Measurements from ENCODE around the gene PLPP7. TPM values are rescaled to one million over a fixed set of nuclear protein-coding genes. Genes with fewer than 3 reads are reported as not detected.

Gene PLPP7
- polyA plus RNA-seq, 2 of the 4 experiments (the other 2 are of a cell fraction) = 0.08 TPM; not detected in 1

DNA sequence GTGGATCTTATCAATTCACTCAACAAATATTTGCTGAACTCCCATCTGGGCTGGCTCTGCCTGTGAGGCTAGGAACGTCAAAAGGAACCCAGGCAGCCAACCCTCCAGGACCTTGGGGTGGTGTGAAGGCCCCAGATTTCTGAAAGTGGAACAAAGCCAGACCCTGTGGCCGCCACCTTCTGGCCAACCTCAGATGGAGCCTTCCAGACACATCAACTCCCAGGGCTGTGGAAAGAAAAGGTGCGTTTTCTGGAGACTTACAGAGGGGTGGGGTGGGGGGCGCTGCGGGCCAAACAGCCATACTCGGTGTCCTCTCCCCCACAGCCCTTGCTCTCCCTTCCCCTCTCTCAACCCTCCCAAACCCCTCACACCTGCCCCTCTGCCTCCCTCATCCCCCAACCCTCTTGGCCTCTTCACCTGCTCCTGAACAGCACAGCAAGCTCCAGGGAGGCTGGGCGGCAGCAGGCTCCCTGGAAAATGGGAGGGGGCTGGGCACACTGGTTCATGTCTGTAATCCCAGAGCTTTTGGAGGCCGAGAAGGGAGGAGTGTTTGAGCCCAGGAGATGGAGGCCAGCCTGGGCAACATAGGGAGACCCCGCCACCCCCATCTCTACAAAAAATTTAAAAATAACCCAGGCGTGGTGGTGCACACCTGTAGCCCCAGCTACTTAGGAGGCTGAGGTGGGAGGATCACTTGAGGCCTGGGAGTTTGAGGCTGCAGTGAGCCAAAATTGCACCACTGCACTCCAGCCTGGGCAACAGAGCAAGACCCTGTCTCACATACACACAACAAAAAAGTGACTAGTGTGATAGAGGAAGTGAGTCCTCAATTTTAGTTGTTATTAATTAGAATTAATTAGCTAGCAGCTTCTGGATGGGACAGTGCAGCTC, 59.4 kb downstream of the PLPP7 start:
- TF ChIP-seq ZNF302 (CRISPR knock-in tag; IDR thresholded peaks at IDR 0.05) (no peak), SMC3 (IDR thresholded peaks at IDR 0.05) (no peak), ZFP36 (IDR thresholded peaks at IDR 0.05; ENCODE audit: borderline replicate concordance, partially characterized antibody) (no peak), CBX8 (IDR thresholded peaks at IDR 0.05) (no peak), ESRRA (IDR thresholded peaks at IDR 0.05; ENCODE audit: borderline replicate concordance, low read length) (no peak)
- TF ChIP-seq, protein P1, sequence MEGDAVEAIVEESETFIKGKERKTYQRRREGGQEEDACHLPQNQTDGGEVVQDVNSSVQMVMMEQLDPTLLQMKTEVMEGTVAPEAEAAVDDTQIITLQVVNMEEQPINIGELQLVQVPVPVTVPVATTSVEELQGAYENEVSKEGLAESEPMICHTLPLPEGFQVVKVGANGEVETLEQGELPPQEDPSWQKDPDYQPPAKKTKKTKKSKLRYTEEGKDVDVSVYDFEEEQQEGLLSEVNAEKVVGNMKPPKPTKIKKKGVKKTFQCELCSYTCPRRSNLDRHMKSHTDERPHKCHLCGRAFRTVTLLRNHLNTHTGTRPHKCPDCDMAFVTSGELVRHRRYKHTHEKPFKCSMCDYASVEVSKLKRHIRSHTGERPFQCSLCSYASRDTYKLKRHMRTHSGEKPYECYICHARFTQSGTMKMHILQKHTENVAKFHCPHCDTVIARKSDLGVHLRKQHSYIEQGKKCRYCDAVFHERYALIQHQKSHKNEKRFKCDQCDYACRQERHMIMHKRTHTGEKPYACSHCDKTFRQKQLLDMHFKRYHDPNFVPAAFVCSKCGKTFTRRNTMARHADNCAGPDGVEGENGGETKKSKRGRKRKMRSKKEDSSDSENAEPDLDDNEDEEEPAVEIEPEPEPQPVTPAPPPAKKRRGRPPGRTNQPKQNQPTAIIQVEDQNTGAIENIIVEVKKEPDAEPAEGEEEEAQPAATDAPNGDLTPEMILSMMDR (IDR thresholded peaks at IDR 0.05) = peak; percentile 15; the same call in 1 of the 3 replicates
- TF ChIP-seq, protein P2, sequence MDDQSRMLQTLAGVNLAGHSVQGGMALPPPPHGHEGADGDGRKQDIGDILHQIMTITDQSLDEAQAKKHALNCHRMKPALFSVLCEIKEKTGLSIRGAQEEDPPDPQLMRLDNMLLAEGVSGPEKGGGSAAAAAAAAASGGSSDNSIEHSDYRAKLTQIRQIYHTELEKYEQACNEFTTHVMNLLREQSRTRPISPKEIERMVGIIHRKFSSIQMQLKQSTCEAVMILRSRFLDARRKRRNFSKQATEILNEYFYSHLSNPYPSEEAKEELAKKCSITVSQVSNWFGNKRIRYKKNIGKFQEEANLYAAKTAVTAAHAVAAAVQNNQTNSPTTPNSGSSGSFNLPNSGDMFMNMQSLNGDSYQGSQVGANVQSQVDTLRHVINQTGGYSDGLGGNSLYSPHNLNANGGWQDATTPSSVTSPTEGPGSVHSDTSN (IDR thresholded peaks at IDR 0.05) = no peak
- Histone ChIP-seq H3K27ac (no peak overlapping the region), H3K4me2 (no peak overlapping the region), H3K9me3 (no peaks in the 10 kb centered on the region), H3K4me3 (no peak overlapping the region), H3K4me1 (0 out of 3 replicates have a peak, but pooled peaks cover 3% of the 10 kb centered on the region)
- DNase-seq (ENCODE audit: low read depth in 1 of 2, low spot score in 1 of 2) = peak in 1 of 2 experiments; percentile 37
- ChIA-PET CTCF (interaction anchor here (0.6 to 4.5 kb wide), 61 partner anchors 8 to 1318 kb away, joined by 3 to 65 read pairs (median 6); partner anchors contain the start of genes PLPP7, POMT1 and RAPGEF1), POLR2A (interaction anchor here (0.7 to 1.7 kb wide), 2 partner anchors 24 to 244 kb away, joined by 3 to 11 read pairs; no protein-coding TSS in a partner anchor)
- ATAC-seq = peak; percentile 55 to 58; a peak in 5 of 6 replicates
- 54% methylated on average over 10 of the region's 10 CpGs for WGBS (ENCODE audit: missing lambda C conversion rate)
- FAIRE-seq = no peak

GRCh38 chr9:131349522-131349880, 60.0 kb downstream of the PLPP7 start:
- 63% methylated on average over 3 of the region's 5 CpGs for WGBS (ENCODE audit: missing lambda C conversion rate)
- H3K9me3 ChIP-seq = no peaks in the 10 kb centered on the region
- TF ChIP-seq, protein P3, sequence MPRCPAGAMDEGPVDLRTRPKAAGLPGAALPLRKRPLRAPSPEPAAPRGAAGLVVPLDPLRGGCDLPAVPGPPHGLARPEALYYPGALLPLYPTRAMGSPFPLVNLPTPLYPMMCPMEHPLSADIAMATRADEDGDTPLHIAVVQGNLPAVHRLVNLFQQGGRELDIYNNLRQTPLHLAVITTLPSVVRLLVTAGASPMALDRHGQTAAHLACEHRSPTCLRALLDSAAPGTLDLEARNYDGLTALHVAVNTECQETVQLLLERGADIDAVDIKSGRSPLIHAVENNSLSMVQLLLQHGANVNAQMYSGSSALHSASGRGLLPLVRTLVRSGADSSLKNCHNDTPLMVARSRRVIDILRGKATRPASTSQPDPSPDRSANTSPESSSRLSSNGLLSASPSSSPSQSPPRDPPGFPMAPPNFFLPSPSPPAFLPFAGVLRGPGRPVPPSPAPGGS (IDR thresholded peaks at IDR 0.05) = no peak
- POLR2A ChIA-PET = interaction anchor here (0.7 to 1.7 kb wide), 2 partner anchors 23 to 245 kb away, joined by 3 to 11 read pairs; no protein-coding TSS in a partner anchor
- peak overlapping the region; percentile 75 for H3K4me2 ChIP-seq
- FAIRE-seq (no peak), DNase-seq (ENCODE audit: low read depth in 1 of 2, low spot score in 1 of 2) (no peak), ATAC-seq (peak; percentile 28 to 31; a peak in 3 of 6 replicates)
- CTCF ChIA-PET = interaction anchor here (0.6 to 4.5 kb wide), 66 partner anchors 9 to 1318 kb away, joined by 3 to 65 read pairs (median 6); partner anchors contain the start of genes PLPP7, POMT1 and RAPGEF1
- 0 out of 3 replicates have a peak, but pooled peaks cover 3% of the 10 kb centered on the region for H3K4me1 ChIP-seq
- H3K4me3 ChIP-seq = 0 out of 3 replicates have a peak overlapping the region, but pooled peaks have one; percentile 20
- H3K27ac ChIP-seq = peak overlapping the region in 1 of 2 experiments; percentile 64; a peak in 3 of 6 replicates

GRCh38 chr9:131349881-131350563, 60.5 kb downstream of the PLPP7 start:
- peak; percentile 85 to 86 for DNase-seq (ENCODE audit: low read depth in 1 of 2, low spot score in 1 of 2)
- peak; percentile 97 to 98 for ATAC-seq
- ChIA-PET CTCF (interaction anchor here (0.6 to 4.5 kb wide), 80 partner anchors 9 to 954 kb away, joined by 3 to 65 read pairs (median 5); partner anchors contain the start of genes NUP214, PLPP7, POMT1 and RAPGEF1), POLR2A (interaction anchor here (1.7 kb wide), 1 partner anchor 23 kb away, joined by 11 read pairs; no protein-coding TSS in a partner anchor)
- FAIRE-seq = no peak
- Histone ChIP-seq H3K9me3 (no peaks in the 10 kb centered on the region), H3K4me3 (0 out of 3 replicates have a peak overlapping the region, but pooled peaks have one; percentile 20), H3K4me1 (0 out of 3 replicates have a peak, but pooled peaks cover 3% of the 10 kb centered on the region), H3K27ac (peak overlapping the region; percentile 23 to 69; a peak in 4 of 6 replicates), H3K4me2 (peak overlapping the region; percentile 75)
- TF ChIP-seq SMC3 (IDR thresholded peaks at IDR 0.05) = peak; percentile 90
- TF ChIP-seq EHMT2 (IDR thresholded peaks at IDR 0.05; ENCODE audit: low read depth) = no peak
- TF ChIP-seq CBX8 (IDR thresholded peaks at IDR 0.05) = no peak
- TF ChIP-seq KDM5A (IDR thresholded peaks at IDR 0.05) = peak; percentile 36; the same call in 1 of the 2 replicates
- peak; percentile 54; the same call in 1 of the 2 replicates for TF ChIP-seq E2F6 (IDR thresholded peaks at IDR 0.05; ENCODE audit: borderline replicate concordance, low read depth)
- TF ChIP-seq HOXB5 (CRISPR knock-in tag; IDR thresholded peaks at IDR 0.05) = no peak
- no peak for TF ChIP-seq ZSCAN20 (CRISPR knock-in tag; IDR thresholded peaks at IDR 0.05)
- TF ChIP-seq TFCP2L1 (CRISPR knock-in tag; IDR thresholded peaks at IDR 0.05) = no peak
- no peak for TF ChIP-seq CBX2 (IDR thresholded peaks at IDR 0.05; ENCODE audit: borderline replicate concordance, low read depth)
- TF ChIP-seq, protein P1 (IDR thresholded peaks at IDR 0.05) = peak; percentile 84
- peak; percentile 79 for TF ChIP-seq MAX (IDR thresholded peaks at IDR 0.05)
- TF ChIP-seq, protein P2 (IDR thresholded peaks at IDR 0.05) = no peak
- peak; percentile 91 to 92 for TF ChIP-seq RAD21 (conservative IDR thresholded peaks at IDR 0.05 in 1 of 2, IDR thresholded peaks at IDR 0.05 in 1 of 2)
- 10% methylated on average over 25 of the region's 27 CpGs for WGBS (ENCODE audit: missing lambda C conversion rate)

Measured in A549 (cell line).